Parathyroid adenoma (tissue), 2 donors: Measurements from ENCODE around the gene HELZ.

Experiments
- H2AFZ ChIP-seq: fragments of 300-600 bp; sonication (generic); one replicate; pipeline ENCODE4 v1.7.0; 2017; ENCODE audit warnings: antibody characterized with exemption, mild to moderate bottlenecking
- H3K27ac ChIP-seq: fragments of 300-600 bp; sonication (generic); one replicate; pipeline ENCODE4 v1.7.0; 2017
- H3K27me3 ChIP-seq: fragments of 300-600 bp; sonication (generic); one replicate; pipeline ENCODE4 v1.7.0; 2017; ENCODE audit warnings: low read length; ENCODE audit not compliant: control insufficient read depth, insufficient read depth
- H3K36me3 ChIP-seq: fragments of 300-600 bp; sonication (generic); one replicate; pipeline ENCODE4 v1.7.0; 2017; ENCODE audit warnings: low read length; ENCODE audit not compliant: control insufficient read depth, insufficient read depth
- H3K4me1 ChIP-seq: fragments of 300-600 bp; sonication (generic); one replicate; pipeline ENCODE4 v1.7.0; 2017; ENCODE audit warnings: control low read depth
- H3K4me2 ChIP-seq: fragments of 300-600 bp; sonication (generic); one replicate; pipeline ENCODE4 v1.7.0; 2017; ENCODE audit warnings: low read length
- H3K4me3 ChIP-seq: fragments of 300-600 bp; sonication (generic); one replicate; pipeline ENCODE4 v1.7.0; 2017; ENCODE audit warnings: low read depth, low read length
- H3K79me2 ChIP-seq: fragments of 300-600 bp; sonication (generic); one replicate; pipeline ENCODE4 v1.7.0; 2017; ENCODE audit warnings: control low read depth
- H3K9ac ChIP-seq: fragments of 300-600 bp; sonication (generic); one replicate; pipeline ENCODE4 v1.7.0; 2017; ENCODE audit warnings: mild to moderate bottlenecking
- H3K9me3 ChIP-seq: fragments of 300-600 bp; sonication (generic); one replicate; pipeline ENCODE4 v1.7.0; 2017; ENCODE audit warnings: low read length; ENCODE audit not compliant: control insufficient read depth
- TF ChIP-seq, protein P1 (sequence below): fragments of 300-600 bp; sonication (generic); IDR thresholded peaks from one replicate; pipeline ENCODE4 v1.7.0; 2017; ENCODE audit warnings: antibody characterized with exemption, mild to moderate bottlenecking
- donor health status: primary hyperparathyroidism.

Gene HELZ

GRCh38 chr17:67058036-67058435 lies 187.0 kb downstream of the HELZ start:
- Histone ChIP-seq H3K4me1 (no peaks in the 10 kb centered on the region), H3K27me3 (no peaks in the 10 kb centered on the region), H3K4me3 (no peak overlapping the region), H2AFZ (no peak overlapping the region), H3K79me2 (no peaks in the 10 kb centered on the region), H3K4me2 (no peak overlapping the region), H3K9ac (no peak overlapping the region), H3K27ac (no peak overlapping the region), H3K9me3 (no peaks in the 10 kb centered on the region), H3K36me3 (no peaks in the 10 kb centered on the region)
- TF ChIP-seq, protein P1, sequence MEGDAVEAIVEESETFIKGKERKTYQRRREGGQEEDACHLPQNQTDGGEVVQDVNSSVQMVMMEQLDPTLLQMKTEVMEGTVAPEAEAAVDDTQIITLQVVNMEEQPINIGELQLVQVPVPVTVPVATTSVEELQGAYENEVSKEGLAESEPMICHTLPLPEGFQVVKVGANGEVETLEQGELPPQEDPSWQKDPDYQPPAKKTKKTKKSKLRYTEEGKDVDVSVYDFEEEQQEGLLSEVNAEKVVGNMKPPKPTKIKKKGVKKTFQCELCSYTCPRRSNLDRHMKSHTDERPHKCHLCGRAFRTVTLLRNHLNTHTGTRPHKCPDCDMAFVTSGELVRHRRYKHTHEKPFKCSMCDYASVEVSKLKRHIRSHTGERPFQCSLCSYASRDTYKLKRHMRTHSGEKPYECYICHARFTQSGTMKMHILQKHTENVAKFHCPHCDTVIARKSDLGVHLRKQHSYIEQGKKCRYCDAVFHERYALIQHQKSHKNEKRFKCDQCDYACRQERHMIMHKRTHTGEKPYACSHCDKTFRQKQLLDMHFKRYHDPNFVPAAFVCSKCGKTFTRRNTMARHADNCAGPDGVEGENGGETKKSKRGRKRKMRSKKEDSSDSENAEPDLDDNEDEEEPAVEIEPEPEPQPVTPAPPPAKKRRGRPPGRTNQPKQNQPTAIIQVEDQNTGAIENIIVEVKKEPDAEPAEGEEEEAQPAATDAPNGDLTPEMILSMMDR = no peak

DNA sequence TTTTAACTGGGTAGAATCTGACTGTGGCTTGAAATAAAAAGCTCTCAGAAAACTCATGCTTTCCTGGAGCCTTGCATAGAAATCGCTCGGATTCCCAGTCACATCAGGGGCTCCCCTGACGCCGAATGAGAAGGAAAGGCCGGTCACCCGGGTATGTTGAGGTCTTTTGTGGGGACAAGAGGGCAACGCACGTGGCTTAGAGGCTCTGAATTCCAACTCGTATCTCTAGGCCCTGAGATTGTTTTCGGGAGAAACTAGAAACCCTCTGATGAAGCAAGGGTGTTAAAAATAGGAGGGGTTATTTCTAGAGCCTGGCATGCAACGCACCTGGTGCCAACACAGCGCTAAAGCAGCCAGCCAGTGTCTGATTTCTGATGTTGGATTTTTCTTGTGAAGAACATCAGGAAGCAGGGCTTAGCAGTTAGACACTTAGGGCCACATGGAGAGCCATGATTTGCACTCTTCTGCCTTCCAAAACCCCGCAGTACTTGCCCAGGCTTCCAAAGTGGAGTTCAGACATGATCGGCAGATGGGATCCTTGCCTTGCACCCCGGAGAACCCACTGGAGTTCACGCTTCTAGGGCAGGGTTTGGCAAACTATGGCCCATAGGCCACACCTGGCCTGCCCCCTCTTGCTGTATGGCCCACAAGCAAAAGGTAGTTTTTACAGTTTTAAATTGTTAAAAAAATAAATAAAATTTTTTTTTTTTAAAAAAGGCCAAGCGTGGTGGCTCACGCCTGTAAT lies 188.1 kb downstream of the HELZ start:
- Histone ChIP-seq H3K9me3 (no peaks in the 10 kb centered on the region), H2AFZ (no peak overlapping the region), H3K9ac (no peak overlapping the region), H3K36me3 (no peaks in the 10 kb centered on the region), H3K4me2 (no peak overlapping the region), H3K79me2 (no peaks in the 10 kb centered on the region), H3K27ac (no peak overlapping the region), H3K27me3 (no peaks in the 10 kb centered on the region), H3K4me1 (no peaks in the 10 kb centered on the region), H3K4me3 (no peak overlapping the region)
- TF ChIP-seq, protein P1 = no peak

- H3K4me3 ChIP-seq = no peak overlapping the region
- H3K4me1 ChIP-seq = peaks cover 2% of the 10 kb centered on the region
- TF ChIP-seq, protein P1 = no peak
- H3K9ac ChIP-seq = no peak overlapping the region
- H3K27me3 ChIP-seq = no peaks in the 10 kb centered on the region
- no peaks in the 10 kb centered on the region for H3K79me2 ChIP-seq
- H3K27ac ChIP-seq = no peak overlapping the region
- H3K36me3 ChIP-seq = no peaks in the 10 kb centered on the region
- H2AFZ ChIP-seq = no peak overlapping the region
- no peak overlapping the region for H3K4me2 ChIP-seq
- H3K9me3 ChIP-seq = no peaks in the 10 kb centered on the region
Observed at GRCh38 chr17:67055811-67056745, 188.9 kb downstream of the HELZ start.

- Histone ChIP-seq H3K4me2 (no peak overlapping the region), H3K9me3 (no peaks in the 10 kb centered on the region), H3K9ac (no peak overlapping the region), H2AFZ (no peak overlapping the region), H3K36me3 (no peaks in the 10 kb centered on the region), H3K4me3 (no peak overlapping the region), H3K27me3 (no peaks in the 10 kb centered on the region), H3K4me1 (peaks cover 6% of the 10 kb centered on the region), H3K79me2 (no peaks in the 10 kb centered on the region), H3K27ac (no peak overlapping the region)
- TF ChIP-seq, protein P1 = no peak
Observed at GRCh38 chr17:67055041-67055443, 190.0 kb downstream of the HELZ start.
